HG03060 (cell line): ENCODE measurements around the gene SNPH.

Experiments
- ATAC-seq: cut with Tn5 transposase; IDR thresholded peaks from one replicate; pipeline ENCODE4 v1.9.1; 2021; ENCODE audit warnings: low read depth, moderate number of reproducible peaks; ENCODE audit not compliant: unreplicated experiment

Gene SNPH

GRCh38 chr20:1321654-1321939 is 55.5 kb downstream of the SNPH start:
- no peak for ATAC-seq

GRCh38 chr20:1322511-1323245 is 56.6 kb downstream of the SNPH start:
- ATAC-seq, result no peak

GRCh38 chr20:1323256-1323655 is 57.2 kb downstream of the SNPH start:
- no peak for ATAC-seq

GRCh38 chr20:1323830-1324597 is 57.9 kb downstream of the SNPH start:
- ATAC-seq, result no peak

GRCh38 chr20:1324598-1325172 is 58.6 kb downstream of the SNPH start:
- no peak for ATAC-seq

- ATAC-seq, result peak; percentile 52
Measured at GRCh38 chr20:1325173-1326030, 59.3 kb downstream of the SNPH start.

- ATAC-seq, result no peak
Measured at GRCh38 chr20:1326031-1326930, 60.2 kb downstream of the SNPH start.

GRCh38 chr20:1327241-1327653 is 61.2 kb downstream of the SNPH start:
- ATAC-seq, result no peak

GRCh38 chr20:1327827-1328679 is 62.0 kb downstream of the SNPH start:
- ATAC-seq, result no peak

- no peak for ATAC-seq
Measured at GRCh38 chr20:1328680-1329330, 62.7 kb downstream of the SNPH start, which contains the start of gene SDCBP2. Gene SDCBP2, minus strand, starts transcription at chr20:1329139. Its CDS starts 8,723 bp downstream, at chr20:1320416.

GRCh38 chr20:1330075-1330830 is 64.2 kb downstream of the SNPH start:
- ATAC-seq, result no peak

- no peak for ATAC-seq
Measured at GRCh38 chr20:1331101-1331500, 65.0 kb downstream of the SNPH start.

- no peak for ATAC-seq
Measured at GRCh38 chr20:1331801-1332453, 65.8 kb downstream of the SNPH start.

- no peak for ATAC-seq
Measured at GRCh38 chr20:1332749-1333300, 66.7 kb downstream of the SNPH start.

- no peak for ATAC-seq
Measured at GRCh38 chr20:1333462-1334369, 67.6 kb downstream of the SNPH start.

GRCh38 chr20:1334370-1334731 is 68.3 kb downstream of the SNPH start:
- ATAC-seq, result no peak
